SK-N-SH treated with all-trans-retinoic acid at 6 μM for 48 hours (cell line): ENCODE data around the gene MICU2.
A peak's percentile ranks its signal among the peaks of the same experiment; 100 is the strongest.

Experiments
- ATAC-seq: fragments of 200-7000 bp; cut with Tn5 transposase; 3 replicates; pipeline ENCODE4 v1.9.1; 2020; ENCODE audit warnings: mild to moderate bottlenecking, moderate library complexity
- ARNTL ChIP-seq: fragments of 450-650 bp; formaldehyde crosslinking; IDR thresholded peaks from 2 replicates; pipeline ENCODE4 v1.5.0; 2020; ENCODE audit warnings: low read depth, mild to moderate bottlenecking, moderate library complexity, borderline replicate concordance
- CSDC2 ChIP-seq: fragments of 250-450 bp; sonication (Bioruptor Pico); IDR thresholded peaks from 2 replicates; pipeline ENCODE4 v1.5.0; 2020; ENCODE audit warnings: mild to moderate bottlenecking, moderate library complexity
- GLIS3 ChIP-seq: fragments of 250-450 bp; sonication (Bioruptor Pico); IDR thresholded peaks from 2 replicates; pipeline ENCODE4 v1.5.0; 2020; ENCODE audit warnings: mild to moderate bottlenecking, moderate library complexity
- OSR1 ChIP-seq: fragments of 250-450 bp; sonication (Bioruptor Pico); IDR thresholded peaks from 2 replicates; pipeline ENCODE4 v1.8.0; 2022; ENCODE audit warnings: moderate library complexity, mild to moderate bottlenecking, inconsistent platforms
- PPARA ChIP-seq: fragments of 250-450 bp; sonication (Bioruptor Pico); IDR thresholded peaks from 2 replicates; pipeline ENCODE4 v1.5.0; 2020; ENCODE audit warnings: mild to moderate bottlenecking, borderline replicate concordance
- SNAI2 ChIP-seq: fragments of 250-450 bp; sonication (Bioruptor Pico); IDR thresholded peaks from 2 replicates; pipeline ENCODE4 v1.5.0; 2020; ENCODE audit warnings: mild to moderate bottlenecking, moderate library complexity
- TCF4 ChIP-seq: fragments of 250-450 bp; sonication (Bioruptor Pico); IDR thresholded peaks from 2 replicates; pipeline ENCODE4 v1.8.0; 2021; ENCODE audit warnings: mild to moderate bottlenecking, moderate library complexity, borderline replicate concordance
- ZC3H10 ChIP-seq: fragments of 250-450 bp; sonication (Bioruptor Pico); IDR thresholded peaks from 2 replicates; pipeline ENCODE4 v1.5.1; 2021; ENCODE audit warnings: mild to moderate bottlenecking, moderate library complexity
- ZFP3 ChIP-seq: fragments of 250-450 bp; sonication (Bioruptor Pico); IDR thresholded peaks from 2 replicates; pipeline ENCODE4 v1.5.0; 2020; ENCODE audit warnings: mild to moderate bottlenecking, moderate library complexity
- ZNF565 ChIP-seq: fragments of 450-650 bp; formaldehyde crosslinking; conservative IDR thresholded peaks from 2 replicates; pipeline ENCODE4 v1.5.0; 2020; ENCODE audit warnings: low read depth, mild to moderate bottlenecking, moderate library complexity
- ZNF70 ChIP-seq: fragments of 450-650 bp; formaldehyde crosslinking; IDR thresholded peaks from 2 replicates; pipeline ENCODE4 v1.5.0; 2020; ENCODE audit warnings: mild to moderate bottlenecking, moderate library complexity
- ZNF8 ChIP-seq: fragments of 450-650 bp; formaldehyde crosslinking; IDR thresholded peaks from 2 replicates; pipeline ENCODE4 v1.5.0; 2020; ENCODE audit warnings: mild to moderate bottlenecking, moderate library complexity
- TF ChIP-seq, protein P1 (sequence below): fragments of 250-450 bp; sonication (Bioruptor Pico); IDR thresholded peaks from 2 replicates; pipeline ENCODE4 v1.5.1; 2020; ENCODE audit warnings: low read depth, mild to moderate bottlenecking, moderate library complexity
- TF ChIP-seq, protein P2 (sequence below): fragments of 250-450 bp; sonication (Bioruptor Pico); IDR thresholded peaks from 2 replicates; pipeline ENCODE4 v1.5.1; 2021; ENCODE audit warnings: mild to moderate bottlenecking, moderate library complexity
- TF ChIP-seq, protein P3 (sequence below): fragments of 250-450 bp; sonication (Bioruptor Pico); IDR thresholded peaks from 2 replicates; pipeline ENCODE4 v1.8.0; 2021; ENCODE audit warnings: low read depth, mild to moderate bottlenecking, moderate library complexity, borderline replicate concordance

The MICU2 gene, protein sequence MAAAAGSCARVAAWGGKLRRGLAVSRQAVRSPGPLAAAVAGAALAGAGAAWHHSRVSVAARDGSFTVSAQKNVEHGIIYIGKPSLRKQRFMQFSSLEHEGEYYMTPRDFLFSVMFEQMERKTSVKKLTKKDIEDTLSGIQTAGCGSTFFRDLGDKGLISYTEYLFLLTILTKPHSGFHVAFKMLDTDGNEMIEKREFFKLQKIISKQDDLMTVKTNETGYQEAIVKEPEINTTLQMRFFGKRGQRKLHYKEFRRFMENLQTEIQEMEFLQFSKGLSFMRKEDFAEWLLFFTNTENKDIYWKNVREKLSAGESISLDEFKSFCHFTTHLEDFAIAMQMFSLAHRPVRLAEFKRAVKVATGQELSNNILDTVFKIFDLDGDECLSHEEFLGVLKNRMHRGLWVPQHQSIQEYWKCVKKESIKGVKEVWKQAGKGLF

DNA sequence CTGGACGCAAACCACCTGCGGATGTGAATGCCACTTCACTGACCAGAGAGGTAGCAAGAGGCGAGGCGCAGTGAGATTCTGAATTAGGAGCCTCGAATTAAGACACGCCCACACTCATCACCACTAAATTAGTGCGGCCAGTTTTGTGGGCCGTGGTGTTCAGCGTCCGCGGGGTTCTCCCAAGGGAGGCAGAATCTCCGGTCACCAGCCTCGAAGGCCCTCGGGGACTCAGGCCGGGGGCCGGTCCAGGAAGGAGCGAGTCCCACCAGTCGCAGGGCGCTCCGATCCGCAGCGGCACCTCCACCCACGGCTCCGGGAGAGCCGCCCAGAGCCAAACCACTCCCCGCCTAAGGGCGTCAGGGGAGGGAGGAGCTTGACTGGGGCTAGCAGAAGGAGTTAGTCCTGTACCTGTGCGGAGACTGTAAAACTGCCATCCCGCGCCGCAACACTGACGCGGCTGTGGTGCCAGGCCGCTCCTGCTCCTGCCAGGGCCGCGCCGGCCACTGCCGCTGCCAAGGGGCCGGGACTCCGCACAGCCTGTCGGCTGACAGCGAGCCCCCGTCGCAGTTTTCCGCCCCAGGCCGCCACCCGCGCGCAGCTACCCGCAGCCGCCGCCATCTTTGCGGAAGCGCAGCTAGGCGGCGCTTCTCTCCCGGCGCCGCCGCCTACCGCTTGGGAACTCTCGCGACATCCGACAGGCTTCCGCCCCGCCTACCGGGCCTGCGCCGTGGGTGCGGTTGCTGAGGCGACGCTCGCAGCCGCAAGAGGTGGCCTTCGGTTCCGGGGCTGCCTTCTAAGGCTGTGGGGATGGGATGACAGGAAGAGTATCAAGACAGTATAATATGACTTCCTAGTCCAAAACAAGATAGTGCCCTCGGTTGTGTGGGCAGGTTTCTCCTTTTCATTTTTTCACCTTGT, at the start of gene MICU2:
MICU2 (minus strand) TSS at position 640 of the 918 bp plus-strand sequence; CDS start at position 618, 22 bp downstream.
- TF ChIP-seq TCF4 (no peak), ZFP3 (CRISPR knock-in tag) (peak; percentile 68)
- ATAC-seq: peak; percentile 99

DNA sequence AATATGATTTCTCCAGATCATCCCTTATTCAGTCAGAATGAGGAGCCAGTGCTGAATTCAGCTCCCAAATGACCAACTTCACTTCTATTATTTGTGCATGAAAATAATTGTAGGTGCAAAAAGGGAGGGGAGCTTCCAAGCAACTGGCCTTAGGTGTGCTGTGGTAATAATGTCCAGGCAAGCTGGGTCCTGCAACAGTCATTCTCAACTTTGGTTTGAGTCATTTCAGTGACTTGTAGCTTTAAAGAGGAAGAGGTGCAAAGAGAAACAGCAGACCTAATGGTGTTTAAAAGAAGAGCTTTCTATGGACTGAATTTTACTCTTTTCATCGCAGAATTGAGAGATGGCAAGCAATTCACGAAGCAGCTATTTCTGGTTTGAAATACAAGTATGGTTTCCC, 37.7 kb upstream of the MICU2 start:
- ATAC-seq: no peak
- TF ChIP-seq OSR1 (no peak), ZNF8 (CRISPR knock-in tag) (no peak), ZC3H10 (CRISPR knock-in tag) (no peak), SNAI2 (CRISPR knock-in tag) (no peak), PPARA (no peak)

DNA sequence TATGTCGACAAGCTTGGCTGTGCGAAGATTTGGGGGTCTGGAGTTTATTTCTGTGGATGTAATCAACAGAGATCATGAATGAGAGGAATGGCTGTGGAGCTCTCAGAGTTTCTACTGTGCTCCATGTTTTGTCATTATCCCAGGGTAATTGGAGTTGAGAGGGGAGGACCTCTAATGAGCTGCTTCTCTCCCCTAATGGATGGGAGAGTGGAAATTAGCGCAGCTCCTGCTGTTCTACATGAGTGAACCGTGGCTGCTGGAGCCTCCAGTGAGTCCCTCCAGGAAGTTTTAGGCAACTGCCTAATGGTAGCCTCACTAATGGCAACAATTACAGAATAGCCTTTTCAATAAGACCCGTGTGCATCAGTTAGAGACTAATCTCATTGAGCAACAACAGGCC, 35.6 kb upstream of the MICU2 start:
- TF ChIP-seq ZNF565 (CRISPR knock-in tag) (no peak), ZNF8 (CRISPR knock-in tag) (no peak)
- no peak for ATAC-seq

DNA sequence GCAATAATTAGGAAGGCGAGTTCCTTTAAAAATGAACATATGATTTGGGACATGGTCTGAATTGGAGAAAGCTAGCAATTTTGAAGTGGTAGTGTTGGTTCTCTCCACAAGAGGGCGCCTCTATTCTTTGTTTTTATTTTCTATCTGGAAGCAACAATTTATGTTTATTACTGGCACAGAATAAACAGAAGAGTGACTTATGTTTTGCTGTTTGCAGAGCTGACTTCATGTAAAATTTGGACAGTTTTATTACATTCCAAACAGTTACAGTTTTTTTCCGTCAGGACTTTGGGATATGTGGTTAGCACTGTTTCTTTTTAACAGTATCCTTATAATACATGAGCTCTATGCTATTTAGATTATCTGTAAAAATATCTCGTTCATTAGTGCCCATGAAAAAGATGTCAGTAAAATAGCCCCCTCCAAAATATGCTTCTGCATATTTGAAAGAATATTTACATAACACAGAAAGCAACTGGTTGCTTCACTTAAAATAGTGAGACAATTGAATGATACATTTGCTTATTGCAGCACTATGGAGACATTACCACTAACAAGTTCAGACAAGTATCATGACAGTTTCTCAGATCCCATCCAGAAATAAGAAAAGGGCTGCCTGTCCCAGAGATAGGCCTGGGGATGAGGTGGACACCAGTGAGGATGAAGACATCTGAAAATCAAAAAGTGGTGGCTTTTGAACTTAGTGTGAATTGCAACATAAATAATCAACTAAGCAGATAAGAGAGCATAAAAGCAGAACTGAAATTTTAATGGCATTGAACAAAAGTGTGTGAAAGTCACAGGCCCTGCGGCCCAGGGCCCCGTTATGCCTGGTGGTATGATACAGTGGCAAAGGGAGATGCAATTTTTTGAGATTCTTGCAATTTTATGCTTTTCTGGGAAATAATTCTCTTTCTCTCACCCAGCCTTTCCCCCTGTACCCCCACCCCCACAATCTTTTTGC, 34.6 kb upstream of the MICU2 start:
- ATAC-seq: 0 out of 3 replicates have a peak, but pooled peaks have one; percentile 37
- no peak for TF ChIP-seq CSDC2 (CRISPR knock-in tag)

DNA sequence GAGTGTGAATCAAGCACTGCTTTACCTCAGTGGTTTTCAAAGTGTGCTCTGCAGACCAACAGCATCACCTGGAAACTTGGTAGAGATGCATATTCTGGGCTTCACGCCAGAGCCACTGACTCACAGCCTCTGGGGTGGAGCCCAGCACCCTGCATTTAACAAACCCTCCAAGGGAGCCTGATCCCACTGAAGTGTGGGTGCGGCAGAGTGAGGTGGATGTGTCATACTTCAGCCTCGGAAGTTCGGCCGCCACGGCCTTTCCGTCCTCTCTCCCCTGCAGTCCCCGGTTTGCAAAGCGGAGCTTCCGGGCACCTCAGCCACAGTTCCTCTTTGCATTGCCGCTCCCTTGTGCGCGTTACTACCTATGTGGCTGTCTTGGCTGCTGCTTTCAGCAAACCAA, 33.3 kb upstream of the MICU2 start:
- peak; percentile 53; the same call in 2 of the 3 replicates for ATAC-seq
- no peak for TF ChIP-seq GLIS3
- TF ChIP-seq, protein P1, sequence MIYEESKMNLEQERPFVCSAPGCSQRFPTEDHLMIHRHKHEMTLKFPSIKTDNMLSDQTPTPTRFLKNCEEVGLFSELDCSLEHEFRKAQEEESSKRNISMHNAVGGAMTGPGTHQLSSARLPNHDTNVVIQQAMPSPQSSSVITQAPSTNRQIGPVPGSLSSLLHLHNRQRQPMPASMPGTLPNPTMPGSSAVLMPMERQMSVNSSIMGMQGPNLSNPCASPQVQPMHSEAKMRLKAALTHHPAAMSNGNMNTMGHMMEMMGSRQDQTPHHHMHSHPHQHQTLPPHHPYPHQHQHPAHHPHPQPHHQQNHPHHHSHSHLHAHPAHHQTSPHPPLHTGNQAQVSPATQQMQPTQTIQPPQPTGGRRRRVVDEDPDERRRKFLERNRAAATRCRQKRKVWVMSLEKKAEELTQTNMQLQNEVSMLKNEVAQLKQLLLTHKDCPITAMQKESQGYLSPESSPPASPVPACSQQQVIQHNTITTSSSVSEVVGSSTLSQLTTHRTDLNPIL: no peak
- TF ChIP-seq ARNTL (CRISPR knock-in tag): no peak
- TF ChIP-seq ZNF70 (CRISPR knock-in tag): no peak
- no peak for TF ChIP-seq ZNF8 (CRISPR knock-in tag)
- no peak for TF ChIP-seq ZFP3 (CRISPR knock-in tag)

DNA sequence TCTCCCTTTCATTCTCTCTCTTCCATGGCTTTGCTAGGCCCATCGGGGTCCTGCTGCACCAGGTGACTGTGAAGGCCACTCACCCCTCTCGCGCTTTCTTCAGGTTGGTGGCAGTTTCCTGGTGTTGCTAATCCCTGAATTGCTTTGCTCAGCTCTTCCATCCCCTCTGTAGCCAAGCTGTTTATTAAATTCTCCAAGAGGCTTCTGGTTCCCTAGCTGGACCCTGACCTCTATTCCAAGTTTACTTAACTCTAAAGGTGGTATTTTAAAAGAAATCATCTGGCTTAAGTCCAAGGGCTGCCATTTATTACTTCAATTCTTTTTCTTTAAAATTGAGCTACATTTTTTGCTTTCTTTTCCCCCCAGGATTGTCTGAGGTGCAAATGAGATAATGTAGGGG, 32.7 kb upstream of the MICU2 start:
- TF ChIP-seq, protein P2, sequence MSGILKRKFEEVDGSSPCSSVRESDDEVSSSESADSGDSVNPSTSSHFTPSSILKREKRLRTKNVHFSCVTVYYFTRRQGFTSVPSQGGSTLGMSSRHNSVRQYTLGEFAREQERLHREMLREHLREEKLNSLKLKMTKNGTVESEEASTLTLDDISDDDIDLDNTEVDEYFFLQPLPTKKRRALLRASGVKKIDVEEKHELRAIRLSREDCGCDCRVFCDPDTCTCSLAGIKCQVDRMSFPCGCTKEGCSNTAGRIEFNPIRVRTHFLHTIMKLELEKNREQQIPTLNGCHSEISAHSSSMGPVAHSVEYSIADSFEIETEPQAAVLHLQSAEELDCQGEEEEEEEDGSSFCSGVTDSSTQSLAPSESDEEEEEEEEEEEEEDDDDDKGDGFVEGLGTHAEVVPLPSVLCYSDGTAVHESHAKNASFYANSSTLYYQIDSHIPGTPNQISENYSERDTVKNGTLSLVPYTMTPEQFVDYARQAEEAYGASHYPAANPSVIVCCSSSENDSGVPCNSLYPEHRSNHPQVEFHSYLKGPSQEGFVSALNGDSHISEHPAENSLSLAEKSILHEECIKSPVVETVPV (CRISPR knock-in tag): no peak
- TF ChIP-seq CSDC2 (CRISPR knock-in tag) (no peak), ZFP3 (CRISPR knock-in tag) (no peak), TCF4 (no peak), ZNF70 (CRISPR knock-in tag) (no peak)

DNA sequence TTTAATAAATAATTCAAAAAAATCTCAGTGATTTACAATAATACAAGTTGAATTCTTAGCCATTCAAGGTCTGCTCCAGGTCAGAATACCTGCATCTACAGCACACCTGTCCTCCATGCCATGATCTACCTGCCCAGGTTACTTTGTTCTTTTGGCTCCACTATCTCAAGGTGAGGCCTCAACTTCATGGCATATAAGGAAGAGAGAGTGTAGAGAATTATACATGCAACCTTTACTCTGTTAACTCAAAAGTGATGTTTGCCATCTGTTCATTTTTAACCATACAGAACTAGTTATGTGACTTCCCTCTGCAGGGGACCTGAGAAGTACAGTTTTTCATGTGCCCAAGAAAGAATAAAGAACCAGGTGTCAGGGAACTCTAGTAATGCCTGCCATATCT, 28.2 kb upstream of the MICU2 start:
- TF ChIP-seq ZC3H10 (CRISPR knock-in tag) (no peak), ZNF565 (CRISPR knock-in tag) (no peak), OSR1 (no peak), PPARA (no peak)
- ATAC-seq: no peak

More for the DNA sequence above, 32.7 kb upstream of the MICU2 start:
- no peak for ATAC-seq

DNA sequence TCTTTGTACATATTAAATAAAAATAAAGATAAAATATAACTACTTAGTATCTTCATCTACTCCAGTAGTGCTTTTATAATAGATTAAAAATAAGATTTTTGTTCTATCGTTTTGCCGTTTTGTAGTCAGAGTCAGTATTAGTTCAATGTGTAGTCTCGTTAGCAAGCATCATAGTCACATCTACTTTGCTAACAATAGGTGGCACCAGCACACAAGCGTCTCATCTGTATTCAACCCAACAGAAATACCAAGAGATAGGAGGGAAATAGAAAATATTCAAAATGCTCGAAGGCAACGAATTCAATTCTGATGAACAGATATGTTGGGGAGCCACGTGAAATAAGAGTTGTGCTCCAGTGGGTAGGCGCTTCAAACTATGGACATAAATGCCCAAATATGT, 21.4 kb upstream of the MICU2 start:
- ATAC-seq: peak; percentile 97
- TF ChIP-seq ZFP3 (CRISPR knock-in tag) (no peak), GLIS3 (no peak), ZNF8 (CRISPR knock-in tag) (no peak), ARNTL (CRISPR knock-in tag) (no peak)
- TF ChIP-seq, protein P2 (CRISPR knock-in tag): no peak
- TF ChIP-seq, protein P3, sequence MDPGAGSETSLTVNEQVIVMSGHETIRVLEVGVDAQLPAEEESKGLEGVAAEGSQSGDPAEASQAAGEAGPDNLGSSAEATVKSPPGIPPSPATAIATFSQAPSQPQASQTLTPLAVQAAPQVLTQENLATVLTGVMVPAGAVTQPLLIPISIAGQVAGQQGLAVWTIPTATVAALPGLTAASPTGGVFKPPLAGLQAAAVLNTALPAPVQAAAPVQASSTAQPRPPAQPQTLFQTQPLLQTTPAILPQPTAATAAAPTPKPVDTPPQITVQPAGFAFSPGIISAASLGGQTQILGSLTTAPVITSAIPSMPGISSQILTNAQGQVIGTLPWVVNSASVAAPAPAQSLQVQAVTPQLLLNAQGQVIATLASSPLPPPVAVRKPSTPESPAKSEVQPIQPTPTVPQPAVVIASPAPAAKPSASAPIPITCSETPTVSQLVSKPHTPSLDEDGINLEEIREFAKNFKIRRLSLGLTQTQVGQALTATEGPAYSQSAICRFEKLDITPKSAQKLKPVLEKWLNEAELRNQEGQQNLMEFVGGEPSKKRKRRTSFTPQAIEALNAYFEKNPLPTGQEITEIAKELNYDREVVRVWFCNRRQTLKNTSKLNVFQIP: no peak
